Measurements from ENCODE around the gene MAG. TPM values are rescaled to one million over a fixed set of nuclear protein-coding genes. Genes with fewer than 3 reads are reported as not detected.
A peak's percentile ranks its signal among the peaks of the same experiment; 100 is the strongest.

MAG gene
- total RNA-seq, 2 experiments from 2014 or later, result not detected

DNA sequence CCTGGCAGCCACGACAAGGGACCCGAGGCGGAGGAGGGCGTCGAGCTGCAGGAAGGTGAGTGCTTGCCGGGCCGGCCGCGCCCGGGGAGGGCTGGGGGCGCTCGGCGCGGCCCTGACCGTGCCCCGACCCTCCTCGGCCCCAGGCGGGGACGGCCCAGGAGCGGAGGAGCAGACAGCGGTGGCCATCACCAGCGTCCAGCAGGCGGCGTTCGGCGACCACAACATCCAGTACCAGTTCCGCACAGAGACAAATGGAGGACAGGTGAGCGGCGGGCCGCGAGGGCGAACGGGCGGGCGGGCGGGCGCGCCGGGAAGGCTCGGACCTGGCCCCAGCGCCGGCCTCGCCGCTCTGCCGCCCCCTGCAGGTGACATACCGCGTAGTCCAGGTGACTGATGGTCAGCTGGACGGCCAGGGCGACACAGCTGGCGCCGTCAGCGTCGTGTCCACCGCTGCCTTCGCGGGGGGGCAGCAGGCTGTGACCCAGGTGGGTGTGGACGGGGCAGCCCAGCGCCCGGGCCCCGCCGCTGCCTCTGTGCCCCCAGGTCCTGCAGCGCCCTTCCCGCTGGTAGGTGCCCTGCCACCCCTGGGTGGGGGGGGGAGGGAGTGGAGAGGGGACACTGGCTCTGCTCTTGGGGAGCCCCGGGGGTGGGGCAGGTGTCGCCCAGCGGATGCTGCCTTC, 22.4 kb upstream of the MAG start:
- DNase-seq (peak; percentile 63 to 90 (median 74)), ATAC-seq (ENCODE audit: poor library complexity) (peak; percentile 46)
- H3K27ac Mint-ChIP-seq, result peak overlapping the region; percentile 81
- H3K27me3 Mint-ChIP-seq, result no peaks in the 10 kb centered on the region
- no peaks in the 10 kb centered on the region for H3K27me3 ChIP-seq (ENCODE audit: control insufficient read depth in 1 of 2, insufficient read depth in 2 of 2, low read length in 2 of 2)
- TF ChIP-seq, protein P1, sequence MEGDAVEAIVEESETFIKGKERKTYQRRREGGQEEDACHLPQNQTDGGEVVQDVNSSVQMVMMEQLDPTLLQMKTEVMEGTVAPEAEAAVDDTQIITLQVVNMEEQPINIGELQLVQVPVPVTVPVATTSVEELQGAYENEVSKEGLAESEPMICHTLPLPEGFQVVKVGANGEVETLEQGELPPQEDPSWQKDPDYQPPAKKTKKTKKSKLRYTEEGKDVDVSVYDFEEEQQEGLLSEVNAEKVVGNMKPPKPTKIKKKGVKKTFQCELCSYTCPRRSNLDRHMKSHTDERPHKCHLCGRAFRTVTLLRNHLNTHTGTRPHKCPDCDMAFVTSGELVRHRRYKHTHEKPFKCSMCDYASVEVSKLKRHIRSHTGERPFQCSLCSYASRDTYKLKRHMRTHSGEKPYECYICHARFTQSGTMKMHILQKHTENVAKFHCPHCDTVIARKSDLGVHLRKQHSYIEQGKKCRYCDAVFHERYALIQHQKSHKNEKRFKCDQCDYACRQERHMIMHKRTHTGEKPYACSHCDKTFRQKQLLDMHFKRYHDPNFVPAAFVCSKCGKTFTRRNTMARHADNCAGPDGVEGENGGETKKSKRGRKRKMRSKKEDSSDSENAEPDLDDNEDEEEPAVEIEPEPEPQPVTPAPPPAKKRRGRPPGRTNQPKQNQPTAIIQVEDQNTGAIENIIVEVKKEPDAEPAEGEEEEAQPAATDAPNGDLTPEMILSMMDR (IDR thresholded peaks at IDR 0.05), result peak; percentile 77
- peaks cover 73% of the 10 kb centered on the region for H3K36me3 Mint-ChIP-seq (ENCODE audit: low read depth)
- H3K4me3 ChIP-seq (ENCODE audit: low read length), result peak overlapping the region; percentile 32
- ChIA-PET CTCF (interaction anchor here (0.6 to 1.7 kb wide), 4 partner anchors 29 to 129 kb away, joined by 3 to 6 read pairs (median 4); no protein-coding TSS in a partner anchor), POLR2A (interaction anchor here (0.5 to 4.1 kb wide), 9 partner anchors 8 to 182 kb away, joined by 3 to 27 read pairs (median 4); no protein-coding TSS in a partner anchor)
- peak overlapping the region in 1 of 2 donors; percentile 65 for H3K27ac ChIP-seq (ENCODE audit: low read depth in 1 of 2, low read length in 2 of 2)
- peak overlapping the region; percentile 83 for H3K4me3 Mint-ChIP-seq
- H3K9me3 Mint-ChIP-seq, result no peaks in the 10 kb centered on the region
- no peaks in the 10 kb centered on the region for H3K9me3 ChIP-seq (ENCODE audit: control insufficient read depth in 1 of 2, insufficient read depth in 1 of 2, low read length in 2 of 2)
- intact Hi-C loops (cut with DNase I, micrococcal nuclease), result loop anchor here (2.0 to 10.0 kb wide), 6 partner anchors 52 to 445 kb away; partner anchors contain the start of genes FXYD7 (in 2 of the 2) and KMT2B (in 1 of the 2)
- H3K36me3 ChIP-seq (ENCODE audit: insufficient read depth, low read length), result peaks cover 48% of the 10 kb centered on the region
- peaks cover 54% of the 10 kb centered on the region for H3K4me1 ChIP-seq (ENCODE audit: insufficient read depth, low read length)
- H3K4me1 Mint-ChIP-seq (ENCODE audit: low read depth), result peaks cover 41% of the 10 kb centered on the region

DNA sequence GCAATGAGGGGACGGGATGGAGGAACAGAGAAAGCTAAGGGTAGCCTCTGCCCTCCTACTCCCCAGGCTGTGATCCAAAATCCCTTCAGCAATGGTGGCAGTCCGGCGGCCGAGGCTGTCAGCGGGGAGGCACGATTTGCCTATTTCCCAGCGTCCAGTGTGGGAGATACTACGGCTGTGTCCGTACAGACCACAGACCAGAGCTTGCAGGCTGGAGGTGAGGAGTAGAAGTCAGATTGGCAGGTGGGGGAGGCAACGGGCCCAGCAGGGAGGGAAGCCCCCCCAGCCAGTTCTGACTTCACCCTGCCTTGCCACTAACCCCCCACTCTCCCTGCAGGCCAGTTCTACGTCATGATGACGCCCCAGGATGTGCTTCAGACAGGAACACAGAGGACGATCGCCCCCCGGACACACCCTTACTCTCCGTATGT, 21.6 kb upstream of the MAG start:
- intact Hi-C loops (cut with DNase I, micrococcal nuclease), result loop anchor here in 1 of 2 experiments (5.0 kb wide), 1 partner anchor 227 kb away; no protein-coding TSS in a partner anchor
- H3K4me1 Mint-ChIP-seq (ENCODE audit: low read depth), result peaks cover 33% of the 10 kb centered on the region
- H3K27ac Mint-ChIP-seq, result peak overlapping the region; percentile 81
- peaks cover 56% of the 10 kb centered on the region for H3K36me3 ChIP-seq (ENCODE audit: insufficient read depth, low read length)
- no peak overlapping the region for H3K27ac ChIP-seq (ENCODE audit: low read depth in 1 of 2, low read length in 2 of 2)
- no peaks in the 10 kb centered on the region for H3K9me3 Mint-ChIP-seq
- no peaks in the 10 kb centered on the region for H3K27me3 Mint-ChIP-seq
- peaks cover 74% of the 10 kb centered on the region for H3K36me3 Mint-ChIP-seq (ENCODE audit: low read depth)
- POLR2A ChIA-PET, result interaction anchor here (3.6 to 4.1 kb wide), 2 partner anchors 59 to 129 kb away, joined by 20 to 27 read pairs; no protein-coding TSS in a partner anchor
- TF ChIP-seq, protein P1 (IDR thresholded peaks at IDR 0.05), result no peak
- H3K9me3 ChIP-seq (ENCODE audit: control insufficient read depth in 1 of 2, insufficient read depth in 1 of 2, low read length in 2 of 2), result no peaks in the 10 kb centered on the region
- CTCF ChIA-PET, result interaction anchor here (0.7 kb wide), 1 partner anchor 59 kb away, joined by 3 read pairs; no protein-coding TSS in a partner anchor
- H3K27me3 ChIP-seq (ENCODE audit: control insufficient read depth in 1 of 2, insufficient read depth in 2 of 2, low read length in 2 of 2), result no peaks in the 10 kb centered on the region
- no peak overlapping the region for H3K4me3 ChIP-seq (ENCODE audit: low read length)
- H3K4me1 ChIP-seq (ENCODE audit: insufficient read depth, low read length), result peaks cover 47% of the 10 kb centered on the region
- DNase-seq (peak in 1 of 14 experiments; percentile 3), ATAC-seq (ENCODE audit: poor library complexity) (no peak)
- H3K4me3 Mint-ChIP-seq, result peak overlapping the region; percentile 83

DNA sequence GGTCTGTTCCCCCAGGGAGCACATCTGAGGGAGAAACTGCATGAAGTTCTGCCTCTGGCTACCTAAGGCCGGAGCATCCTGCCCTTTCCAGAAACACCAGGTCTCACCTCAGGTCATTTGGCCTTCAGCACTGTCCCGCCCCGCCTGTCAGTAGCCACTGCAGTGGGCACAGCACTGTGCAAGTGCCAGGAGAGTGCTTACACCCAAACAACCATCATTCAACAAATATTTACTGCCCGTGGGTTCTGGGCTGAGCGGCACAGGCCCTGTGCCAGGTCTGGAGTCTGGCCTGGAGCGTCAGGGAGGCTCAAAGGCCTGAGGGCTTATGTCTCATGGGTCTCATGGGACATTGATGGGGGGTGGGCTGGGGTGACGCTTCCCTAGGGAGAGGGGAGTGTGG, 20.4 kb upstream of the MAG start:
- Histone ChIP-seq H3K27me3 (ENCODE audit: control insufficient read depth in 1 of 2, insufficient read depth in 2 of 2, low read length in 2 of 2) (no peaks in the 10 kb centered on the region), H3K9me3 (ENCODE audit: control insufficient read depth in 1 of 2, insufficient read depth in 1 of 2, low read length in 2 of 2) (no peaks in the 10 kb centered on the region), H3K4me1 (ENCODE audit: insufficient read depth, low read length) (peaks cover 36% of the 10 kb centered on the region), H3K27ac (ENCODE audit: low read depth in 1 of 2, low read length in 2 of 2) (no peak overlapping the region), H3K36me3 (ENCODE audit: insufficient read depth, low read length) (peaks cover 61% of the 10 kb centered on the region), H3K4me3 (ENCODE audit: low read length) (no peak overlapping the region)
- peak overlapping the region; percentile 70 for H3K4me3 Mint-ChIP-seq
- peaks cover 21% of the 10 kb centered on the region for H3K4me1 Mint-ChIP-seq (ENCODE audit: low read depth)
- ChIA-PET CTCF (no interaction called here), POLR2A (no interaction called here)
- intact Hi-C loops (cut with DNase I, micrococcal nuclease), result loop anchor here in 1 of 2 experiments (5.0 kb wide), 1 partner anchor 226 kb away; no protein-coding TSS in a partner anchor
- H3K36me3 Mint-ChIP-seq (ENCODE audit: low read depth), result peaks cover 73% of the 10 kb centered on the region
- peak overlapping the region; percentile 82 for H3K27ac Mint-ChIP-seq
- TF ChIP-seq, protein P1 (IDR thresholded peaks at IDR 0.05), result no peak
- H3K9me3 Mint-ChIP-seq, result no peaks in the 10 kb centered on the region
- H3K27me3 Mint-ChIP-seq, result no peaks in the 10 kb centered on the region
- DNase-seq (peak in 1 of 14 experiments; percentile 20), ATAC-seq (ENCODE audit: poor library complexity) (no peak)

Measured in CD4-positive, alpha-beta T cell (primary cell).